ENCODE measurements around the gene ATP11A. TPM values are rescaled to one million over a fixed set of nuclear protein-coding genes. Genes with fewer than 3 reads are reported as not detected.

ATP11A gene
- total RNA-seq, 1 donor from 2014 or later, result 109 TPM

GRCh38 chr13:112877539-112877938, 187.7 kb downstream of the ATP11A start:
- DNase-seq (ENCODE audit: low spot score, unreplicated experiment), result no peak
- Mint-ChIP-seq H3K27me3 (no peaks in the 10 kb centered on the region), H3K4me3 (ENCODE audit: low read depth) (no peak overlapping the region), H3K36me3 (ENCODE audit: insufficient read depth) (peaks cover 14% of the 10 kb centered on the region), H3K9me3 (ENCODE audit: low read depth) (no peaks in the 10 kb centered on the region), H3K4me1 (ENCODE audit: low read depth) (no peaks in the 10 kb centered on the region), H3K27ac (no peak overlapping the region)
- TF ChIP-seq, protein P1, sequence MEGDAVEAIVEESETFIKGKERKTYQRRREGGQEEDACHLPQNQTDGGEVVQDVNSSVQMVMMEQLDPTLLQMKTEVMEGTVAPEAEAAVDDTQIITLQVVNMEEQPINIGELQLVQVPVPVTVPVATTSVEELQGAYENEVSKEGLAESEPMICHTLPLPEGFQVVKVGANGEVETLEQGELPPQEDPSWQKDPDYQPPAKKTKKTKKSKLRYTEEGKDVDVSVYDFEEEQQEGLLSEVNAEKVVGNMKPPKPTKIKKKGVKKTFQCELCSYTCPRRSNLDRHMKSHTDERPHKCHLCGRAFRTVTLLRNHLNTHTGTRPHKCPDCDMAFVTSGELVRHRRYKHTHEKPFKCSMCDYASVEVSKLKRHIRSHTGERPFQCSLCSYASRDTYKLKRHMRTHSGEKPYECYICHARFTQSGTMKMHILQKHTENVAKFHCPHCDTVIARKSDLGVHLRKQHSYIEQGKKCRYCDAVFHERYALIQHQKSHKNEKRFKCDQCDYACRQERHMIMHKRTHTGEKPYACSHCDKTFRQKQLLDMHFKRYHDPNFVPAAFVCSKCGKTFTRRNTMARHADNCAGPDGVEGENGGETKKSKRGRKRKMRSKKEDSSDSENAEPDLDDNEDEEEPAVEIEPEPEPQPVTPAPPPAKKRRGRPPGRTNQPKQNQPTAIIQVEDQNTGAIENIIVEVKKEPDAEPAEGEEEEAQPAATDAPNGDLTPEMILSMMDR (IDR thresholded peaks at IDR 0.05; ENCODE audit: unreplicated experiment), result no peak

DNA sequence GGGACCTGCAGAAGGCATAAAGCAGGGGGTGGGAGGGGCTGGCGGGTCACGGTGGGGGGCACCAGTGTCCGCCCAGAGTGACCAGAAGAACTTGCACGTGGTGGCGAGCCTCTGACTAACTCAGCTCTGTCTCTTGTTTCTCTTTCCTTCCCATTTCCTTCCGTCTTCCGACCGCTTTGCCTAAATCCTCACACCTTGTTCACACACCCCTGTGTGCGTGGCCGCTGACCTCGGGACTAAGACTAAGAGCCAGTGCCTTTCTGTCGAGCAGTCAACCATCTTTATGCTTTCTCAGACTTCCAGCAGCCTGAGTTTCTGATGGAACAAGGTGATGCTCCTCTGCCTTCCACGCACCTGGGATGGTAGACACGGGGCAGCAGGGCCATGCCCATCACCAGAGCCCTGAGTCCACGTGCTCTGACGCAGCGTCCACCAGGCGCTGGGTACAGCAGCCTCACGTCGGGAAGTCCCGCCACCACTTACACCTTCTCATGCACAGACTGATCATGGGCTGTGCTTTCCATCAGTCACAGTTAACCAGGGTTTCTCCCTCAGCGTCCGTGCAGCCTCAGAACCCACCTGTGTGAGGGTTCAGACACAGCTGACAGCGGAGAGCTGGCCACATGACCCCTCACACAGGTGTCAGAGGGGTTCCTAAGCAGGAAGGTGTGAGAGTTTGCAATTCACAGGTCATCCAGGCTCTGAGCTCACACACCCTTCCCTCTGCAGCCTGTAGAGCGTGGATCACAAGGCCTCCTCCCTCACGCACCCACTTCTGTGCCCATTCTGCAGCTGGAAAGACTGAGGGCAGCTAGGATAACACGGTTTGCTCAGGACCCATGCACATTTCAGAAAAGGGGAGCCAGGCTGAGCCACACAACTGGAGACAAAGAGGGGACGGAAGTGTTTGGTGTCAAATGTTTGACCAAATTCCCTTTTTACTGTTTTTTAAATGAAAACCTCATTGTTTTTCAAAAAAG, 188.4 kb downstream of the ATP11A start:
- no peak for DNase-seq (ENCODE audit: low spot score, unreplicated experiment)
- H3K36me3 Mint-ChIP-seq (ENCODE audit: insufficient read depth), result peaks cover 14% of the 10 kb centered on the region
- no peak overlapping the region for H3K27ac Mint-ChIP-seq
- H3K9me3 Mint-ChIP-seq (ENCODE audit: low read depth), result no peaks in the 10 kb centered on the region
- TF ChIP-seq, protein P1 (IDR thresholded peaks at IDR 0.05; ENCODE audit: unreplicated experiment), result no peak
- H3K4me3 Mint-ChIP-seq (ENCODE audit: low read depth), result no peak overlapping the region
- H3K27me3 Mint-ChIP-seq, result no peaks in the 10 kb centered on the region
- H3K4me1 Mint-ChIP-seq (ENCODE audit: low read depth), result no peaks in the 10 kb centered on the region

GRCh38 chr13:112879283-112879833, 189.5 kb downstream of the ATP11A start:
- TF ChIP-seq, protein P1 (IDR thresholded peaks at IDR 0.05; ENCODE audit: unreplicated experiment), result no peak
- Mint-ChIP-seq H3K27me3 (no peaks in the 10 kb centered on the region), H3K27ac (no peak overlapping the region), H3K36me3 (ENCODE audit: insufficient read depth) (peaks cover 11% of the 10 kb centered on the region), H3K4me3 (ENCODE audit: low read depth) (no peak overlapping the region), H3K9me3 (ENCODE audit: low read depth) (no peaks in the 10 kb centered on the region), H3K4me1 (ENCODE audit: low read depth) (no peaks in the 10 kb centered on the region)
- DNase-seq (ENCODE audit: low spot score, unreplicated experiment), result no peak

DNA sequence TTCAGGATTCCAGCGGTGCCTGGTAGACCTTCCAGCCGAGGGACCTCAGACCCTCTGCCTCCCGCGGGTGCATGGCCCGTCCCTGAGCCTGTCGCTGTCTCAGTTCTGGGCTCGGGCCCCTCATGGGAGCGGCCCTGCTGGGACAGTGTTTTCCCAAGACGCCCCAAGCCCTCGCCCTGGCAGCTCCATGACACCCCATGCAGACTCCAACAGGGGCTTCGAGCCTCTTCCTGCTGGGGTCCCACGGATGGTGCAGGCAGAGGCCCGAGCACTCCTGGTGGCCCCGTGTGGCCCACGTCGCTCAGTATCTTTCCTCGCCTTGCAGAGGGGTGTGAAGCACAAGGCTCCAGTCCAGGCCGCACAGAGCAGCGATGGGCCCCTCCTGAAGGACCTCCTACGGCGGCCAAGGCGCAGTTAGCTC, 190.4 kb downstream of the ATP11A start:
- Mint-ChIP-seq H3K27me3 (no peaks in the 10 kb centered on the region), H3K4me3 (ENCODE audit: low read depth) (no peak overlapping the region), H3K4me1 (ENCODE audit: low read depth) (no peaks in the 10 kb centered on the region), H3K9me3 (ENCODE audit: low read depth) (no peaks in the 10 kb centered on the region), H3K36me3 (ENCODE audit: insufficient read depth) (peaks cover 8% of the 10 kb centered on the region), H3K27ac (no peak overlapping the region)
- no peak for DNase-seq (ENCODE audit: low spot score, unreplicated experiment)
- TF ChIP-seq, protein P1 (IDR thresholded peaks at IDR 0.05; ENCODE audit: unreplicated experiment), result no peak

DNA sequence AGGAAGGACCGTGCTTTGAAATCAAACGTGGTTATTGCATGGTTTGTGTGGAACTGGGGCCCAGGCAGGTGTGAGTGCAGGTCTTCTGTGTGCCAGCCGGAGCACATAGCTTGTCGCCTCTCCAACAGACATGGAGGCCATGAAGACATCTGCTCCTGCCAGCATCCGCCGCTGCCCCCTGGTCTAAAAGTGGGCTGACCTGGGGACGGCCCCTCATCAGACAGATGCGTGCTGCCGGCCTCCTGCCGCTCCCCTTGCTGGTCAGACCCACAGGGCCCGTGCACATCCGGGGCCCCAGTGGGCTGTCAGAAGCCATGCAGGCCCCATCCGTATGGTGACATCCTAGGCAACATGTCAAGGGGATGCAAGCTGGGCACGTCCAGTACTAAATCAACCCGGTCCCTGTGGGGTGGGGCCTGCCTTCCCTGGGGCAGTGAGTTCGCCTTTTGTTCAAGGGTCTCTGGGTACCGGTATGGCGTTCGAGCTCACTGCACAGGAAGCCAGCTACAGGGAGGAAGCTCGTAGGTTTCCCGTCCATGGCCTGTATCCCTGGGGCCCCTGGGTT, 191.2 kb downstream of the ATP11A start:
- no peaks in the 10 kb centered on the region for H3K9me3 Mint-ChIP-seq (ENCODE audit: low read depth)
- TF ChIP-seq, protein P1 (IDR thresholded peaks at IDR 0.05; ENCODE audit: unreplicated experiment), result no peak
- no peak overlapping the region for H3K4me3 Mint-ChIP-seq (ENCODE audit: low read depth)
- H3K27ac Mint-ChIP-seq, result no peak overlapping the region
- no peak for DNase-seq (ENCODE audit: low spot score, unreplicated experiment)
- peaks cover 7% of the 10 kb centered on the region for H3K36me3 Mint-ChIP-seq (ENCODE audit: insufficient read depth)
- H3K27me3 Mint-ChIP-seq, result no peaks in the 10 kb centered on the region
- peaks cover 2% of the 10 kb centered on the region for H3K4me1 Mint-ChIP-seq (ENCODE audit: low read depth)
